K562 (cell line): Measurements from ENCODE around the gene APOC4. TPM values are rescaled to one million over a fixed set of nuclear protein-coding genes. Genes with fewer than 3 reads are reported as not detected.

Experiments used
- CBX3 ChIP-seq, 2 experiments: IDR thresholded peaks; 1 replicate in 1 of 2; 2 replicates in 1 of 2; pipeline ENCODE4 v1.6.1; 2012; ENCODE audit warnings: inconsistent platforms in 2 of 2, low read length in 2 of 2, borderline replicate concordance in 1 of 2, control low read depth in 1 of 2
- CTBP1 ChIP-seq: fragments of 450-650 bp; IDR thresholded peaks from 2 replicates; pipeline ENCODE4 v1.6.1; 2016; ENCODE audit warnings: borderline replicate concordance
- DMBX1 ChIP-seq: fragments of 250-450 bp; sonication (Bioruptor Pico); IDR thresholded peaks from 2 replicates; pipeline ENCODE4 v1.8.0; 2022; ENCODE audit warnings: inconsistent platforms, mild to moderate bottlenecking, moderate library complexity, borderline replicate concordance
- ESRRA ChIP-seq: fragments of 450-650 bp; IDR thresholded peaks from 2 replicates; pipeline ENCODE4 v1.6.1; 2014; ENCODE audit warnings: low read depth, mild to moderate bottlenecking, moderate library complexity, borderline replicate concordance
- FOXK1 ChIP-seq: sonication (generic); formaldehyde crosslinking; IDR thresholded peaks from 2 replicates; pipeline ENCODE4 v1.8.0; 2022; ENCODE audit warnings: missing genetic modification reagents, mild to moderate bottlenecking, borderline replicate concordance
- HDGF ChIP-seq: fragments of 450-650 bp; IDR thresholded peaks from 2 replicates; pipeline ENCODE4 v1.6.1; 2016
- JUN ChIP-seq, 2 experiments: sonication (generic) in 1 of 2; formaldehyde crosslinking in 1 of 2; IDR thresholded peaks; 2 replicates each; pipeline versions ENCODE4 v1.6.1 to v1.8.0; 2012 to 2022; ENCODE audit warnings: borderline replicate concordance in 2 of 2, mild to moderate bottlenecking in 2 of 2, improper control_type of control experiment in 1 of 2, low read depth in 1 of 2, low read length in 1 of 2, missing genetic modification reagents in 1 of 2
- JUND ChIP-seq, 2 experiments: IDR thresholded peaks; 2 replicates in 1 of 2; 3 replicates in 1 of 2; pipeline ENCODE4 v1.6.1; 2011; ENCODE audit warnings: borderline replicate concordance in 2 of 2, low read depth in 2 of 2, low read length in 2 of 2, improper control_type of control experiment in 1 of 2, missing biosample characterization in 1 of 2, missing genetic modification characterization in 1 of 2, missing genetic modification reagents in 1 of 2
- LEF1 ChIP-seq: fragments of 450-650 bp; IDR thresholded peaks from 2 replicates; pipeline ENCODE4 v1.6.1; 2016; ENCODE audit warnings: mild to moderate bottlenecking
- MYC ChIP-seq, 2 experiments: fragments of 250-450 bp in 1 of 2; sonication (Bioruptor Pico) in 1 of 2; IDR thresholded peaks; 2 replicates each; pipeline versions ENCODE4 v1.5.1 to v1.6.1; 2012 to 2021; ENCODE audit warnings: low read depth in 2 of 2, borderline replicate concordance in 1 of 2, improper control_type of control experiment in 1 of 2, low read length in 1 of 2, mild to moderate bottlenecking in 1 of 2, moderate library complexity in 1 of 2
- NFE2 ChIP-seq: IDR thresholded peaks from 2 replicates; pipeline ENCODE4 v1.6.1; 2014; ENCODE audit warnings: antibody characterized with exemption, low read depth
- PHF21A ChIP-seq: fragments of 450-650 bp; IDR thresholded peaks from 2 replicates; pipeline ENCODE4 v1.6.1; 2017; ENCODE audit warnings: low read depth, borderline replicate concordance
- PTTG1 ChIP-seq: fragments of 450-650 bp; IDR thresholded peaks from 2 replicates; pipeline ENCODE4 v1.6.1; 2016; ENCODE audit warnings: low read depth, mild to moderate bottlenecking, missing genetic modification characterization, missing compliant biosample characterization
- RBFOX2 ChIP-seq: fragments of 200-400 bp; formaldehyde crosslinking; IDR thresholded peaks from 2 replicates; pipeline ENCODE4 v1.6.1; 2017; ENCODE audit warnings: low read depth, mild to moderate bottlenecking, low read length, moderate library complexity
- SP2 ChIP-seq: IDR thresholded peaks from 2 replicates; pipeline ENCODE4 v1.6.1; 2011; ENCODE audit warnings: mild to moderate bottlenecking, low read depth, low read length, moderate library complexity; ENCODE audit not compliant: poor library complexity, severe bottlenecking; ENCODE audit errors: extremely low read depth
- UBTF ChIP-seq, 2 experiments: IDR thresholded peaks; 2 replicates each; pipeline ENCODE4 v1.6.1; 2012; ENCODE audit warnings: improper control_type of control experiment in 2 of 2, low read depth in 2 of 2, low read length in 2 of 2, borderline replicate concordance in 1 of 2
- ZBTB33 ChIP-seq: sonication (generic); formaldehyde crosslinking; IDR thresholded peaks from 2 replicates; pipeline ENCODE4 v1.8.1; 2023; ENCODE audit warnings: mild to moderate bottlenecking, missing genetic modification reagents
- ZNF263 ChIP-seq: sonication (generic); formaldehyde crosslinking; IDR thresholded peaks from 2 replicates; pipeline ENCODE4 v1.8.0; 2022; ENCODE audit warnings: mild to moderate bottlenecking, missing genetic modification reagents, borderline replicate concordance
- ZNF277 ChIP-seq: fragments of 250-450 bp; sonication (Bioruptor Pico); IDR thresholded peaks from 2 replicates; pipeline ENCODE4 v1.8.0; 2022; ENCODE audit warnings: inconsistent platforms, mild to moderate bottlenecking, moderate library complexity, borderline replicate concordance
- ZNF586 ChIP-seq: fragments of 450-650 bp; formaldehyde crosslinking; conservative IDR thresholded peaks from 2 replicates; pipeline ENCODE4 v1.4.0; 2020; ENCODE audit warnings: mild to moderate bottlenecking, moderate library complexity
- polyA plus RNA-seq, 8 experiments: library from polyadenylated mRNA; depleted of rRNA in 4 of 8; stranded (reverse) in 5 of 8; unstranded in 3 of 8; fragments of >200 nt; fragmentation: Nextera tagmentation in 2 of 8; fragmentation: Illumina TruSeq in 1 of 8; extraction: Ambion mirVana in 2 of 8; extraction: Trizol in 1 of 8; gene quantifications; 2 replicates each; pipeline versions ENCODE4 v1.2.1 to v1.2.3, GENCODE V29; 2011 to 2014; ENCODE audit warnings: inconsistent platforms in 1 of 8, missing spikeins in 1 of 8
- total RNA-seq, 7 experiments: library from RNA; depleted of rRNA in 6 of 7; stranded (reverse); fragments of >200 nt in 6 of 7; fragmentation: Illumina TruSeq in 2 of 7; extraction: Trizol in 2 of 7; gene quantifications; 2 replicates each; pipeline versions ENCODE4 v1.2.1 to v1.2.3, GENCODE V29; 2011 to 2021; ENCODE audit warnings: low replicate concordance in 1 of 7

Gene APOC4
- total and polyA plus RNA-seq, 9 of the 15 experiments (the other 6 are each of a cell fraction or from before 2014, with no cell fraction given): 0.46 TPM; not detected in 8

GRCh38 chr19:44943801-44944249 lies 1.8 kb downstream of the APOC4 start (continued):
- TF ChIP-seq PHF21A (no peak), NFE2 (peak; percentile 27; the same call in 1 of the 2 replicates), UBTF (IDR thresholded peaks at IDR 0.05; ENCODE audit: borderline replicate concordance in 1 of 2, low read depth in 2 of 2, low read length in 2 of 2) (peak; percentile 29 to 43; a peak in 1 of 4 replicates), HDGF (0 out of 2 replicates have a peak, but pooled peaks have one; percentile 24), JUN (IDR thresholded peaks at IDR 0.05; ENCODE audit: borderline replicate concordance, low read depth, low read length) (peak; percentile 29; the same call in 1 of the 2 replicates), JUN (CRISPR knock-in tag; IDR thresholded peaks at IDR 0.05; ENCODE audit: borderline replicate concordance) (no peak), DMBX1 (CRISPR knock-in tag) (peak; percentile 46; the same call in 1 of the 2 replicates), ZNF586 (CRISPR knock-in tag) (no peak), SP2 (peak; percentile 10), CTBP1 (peak; percentile 55; the same call in 1 of the 2 replicates), LEF1 (peak; percentile 62), FOXK1 (CRISPR knock-in tag) (no peak), ESRRA (peak; percentile 27; the same call in 1 of the 2 replicates), PTTG1 (no peak), CBX3 (IDR thresholded peaks at IDR 0.05; ENCODE audit: borderline replicate concordance in 1 of 2, low read length in 2 of 2) (0 out of 3 replicates have a peak, but pooled peaks of 1 of the 2 experiments have one; percentile 61), ZNF263 (CRISPR knock-in tag) (peak; percentile 19; the same call in 1 of the 2 replicates), JUND (IDR thresholded peaks at IDR 0.05; ENCODE audit: borderline replicate concordance, low read depth, low read length) (peak; percentile 59; the same call in 1 of the 2 replicates), JUND (tag; IDR thresholded peaks at IDR 0.05; ENCODE audit: borderline replicate concordance, low read depth, low read length) (peak; percentile 51; the same call in 1 of the 3 replicates), ZBTB33 (CRISPR knock-in tag) (peak; percentile 18; the same call in 1 of the 2 replicates), ZNF277 (CRISPR knock-in tag) (no peak), MYC (IDR thresholded peaks at IDR 0.05; ENCODE audit: low read depth, low read length) (peak; percentile 96), MYC (CRISPR knock-in tag; IDR thresholded peaks at IDR 0.05; ENCODE audit: borderline replicate concordance, low read depth) (0 out of 2 replicates have a peak, but pooled peaks have one; percentile 17), RBFOX2 (peak; percentile 50)
